Naive thymus-derived CD4-positive, alpha-beta T cell (primary cell): ENCODE data around the gene BAIAP2. TPM values are rescaled to one million over a fixed set of nuclear protein-coding genes. Genes with fewer than 3 reads are reported as not detected.

Experiments used
- ATAC-seq: fragments of 150-1000 bp; cut with Tn5 transposase; 2 replicates; pipeline ENCODE4 v1.10.0; 2021; ENCODE audit warnings: mild to moderate bottlenecking, moderate library complexity
- CTCF ChIA-PET: fragments of 350-600 bp; sonication (Branson Sonifier 250); formaldehyde crosslinking; loops from one replicate; lab custom pipeline; 2021; ENCODE audit warnings: antibody characterized with exemption; lab: Charles Lee
- POLR2A ChIA-PET: fragments of 350-600 bp; sonication (Branson Sonifier 250); formaldehyde crosslinking; loops from one replicate; lab custom pipeline; 2021; ENCODE audit warnings: antibody characterized with exemption, inconsistent platforms; lab: Charles Lee
- DNase-seq, 9 donors: peaks; one replicate each; pipeline versions ENCODE4 v3.0.0 to v3.0.0-alpha.2; 2020 to 2022; ENCODE audit warnings: mixed read lengths in 1 of 9
- H3K27ac ChIP-seq: one replicate; pipeline ENCODE4 v1.7.0; 2013; ENCODE audit warnings: mild to moderate bottlenecking, low read depth, low read length, moderate library complexity
- H3K27me3 ChIP-seq, 2 donors: one replicate each; pipeline ENCODE4 v1.7.0; 2013; ENCODE audit warnings: low read length in 2 of 2, mild to moderate bottlenecking in 2 of 2, moderate library complexity in 2 of 2; ENCODE audit not compliant: control insufficient read depth in 2 of 2, insufficient read depth in 2 of 2
- H3K36me3 ChIP-seq, 3 experiments: 1 replicate in 2 of 3; 2 replicates in 1 of 3; pipeline ENCODE4 v1.7.0; 2013; ENCODE audit warnings: low read length in 3 of 3, mild to moderate bottlenecking in 3 of 3, moderate library complexity in 1 of 3; ENCODE audit not compliant: insufficient read depth in 3 of 3, control insufficient read depth in 2 of 3
- H3K4me1 ChIP-seq, 2 donors: one replicate each; pipeline ENCODE4 v1.7.0; 2013; ENCODE audit warnings: low read length in 2 of 2, mild to moderate bottlenecking in 2 of 2, moderate library complexity in 1 of 2; ENCODE audit not compliant: control insufficient read depth in 2 of 2, insufficient read depth in 2 of 2
- H3K4me3 ChIP-seq: 2 replicates; pipeline ENCODE4 v1.7.0; 2013; ENCODE audit warnings: mild to moderate bottlenecking, low read length
- H3K9me3 ChIP-seq, 3 experiments: 1 replicate in 2 of 3; 2 replicates in 1 of 3; pipeline ENCODE4 v1.7.0; 2013; ENCODE audit warnings: low read length in 3 of 3; ENCODE audit not compliant: control insufficient read depth in 2 of 3
- H3K27ac Mint-ChIP-seq, 9 donors: one replicate each; pipeline ENCODE4 v1.8.0; 2020 to 2022; ENCODE audit warnings: mixed read lengths in 9 of 9, mild to moderate bottlenecking in 8 of 9, moderate library complexity in 5 of 9, inconsistent platforms in 2 of 9
- H3K27me3 Mint-ChIP-seq, 5 donors: one replicate each; pipeline ENCODE4 v1.8.0; 2021 to 2022; ENCODE audit warnings: mixed read lengths in 5 of 5, mild to moderate bottlenecking in 1 of 5
- H3K36me3 Mint-ChIP-seq, 5 donors: one replicate each; pipeline ENCODE4 v1.8.0; 2020 to 2022; ENCODE audit warnings: mixed read lengths in 5 of 5, mild to moderate bottlenecking in 3 of 5, inconsistent platforms in 1 of 5
- H3K4me1 Mint-ChIP-seq, 7 donors: one replicate each; pipeline ENCODE4 v1.8.0; 2020 to 2022; ENCODE audit warnings: mixed read lengths in 7 of 7, mild to moderate bottlenecking in 3 of 7, inconsistent platforms in 1 of 7
- H3K4me3 Mint-ChIP-seq, 10 donors: one replicate each; pipeline ENCODE4 v1.8.0; 2020 to 2022; ENCODE audit warnings: mild to moderate bottlenecking in 10 of 10, mixed read lengths in 10 of 10, moderate library complexity in 6 of 10, inconsistent platforms in 2 of 10
- H3K9me3 Mint-ChIP-seq, 11 donors: one replicate each; pipeline ENCODE4 v1.8.0; 2020 to 2022; ENCODE audit warnings: mixed read lengths in 11 of 11, mild to moderate bottlenecking in 4 of 11, inconsistent platforms in 1 of 11, moderate library complexity in 1 of 11
- intact Hi-C, 2 donors: fragments of 100-400 bp; cut with micrococcal nuclease; formaldehyde crosslinking; loops; one replicate each; pipeline ENCODE4 v1.15.1; 2023
- polyA plus RNA-seq, 2 donors: library from polyadenylated mRNA; unstranded; fragments of 300-500 nt; fragmentation: Illumina TruSeq; gene quantifications; one replicate each; pipeline ENCODE4 v1.2.3, GENCODE V29; 2021
- total RNA-seq, 6 experiments: library from RNA in 5 of 6; stranded (reverse) in 5 of 6; gene quantifications; 1 replicate in 5 of 6; 2 replicates in 1 of 6; pipeline ENCODE4 v1.2.3 and lab custom pipeline; 2021 to 2026

The BAIAP2 gene
- total and polyA plus RNA-seq, 7 experiments from 2014 or later, result 3.2 to 13.7 (median 7.4) TPM

DNA sequence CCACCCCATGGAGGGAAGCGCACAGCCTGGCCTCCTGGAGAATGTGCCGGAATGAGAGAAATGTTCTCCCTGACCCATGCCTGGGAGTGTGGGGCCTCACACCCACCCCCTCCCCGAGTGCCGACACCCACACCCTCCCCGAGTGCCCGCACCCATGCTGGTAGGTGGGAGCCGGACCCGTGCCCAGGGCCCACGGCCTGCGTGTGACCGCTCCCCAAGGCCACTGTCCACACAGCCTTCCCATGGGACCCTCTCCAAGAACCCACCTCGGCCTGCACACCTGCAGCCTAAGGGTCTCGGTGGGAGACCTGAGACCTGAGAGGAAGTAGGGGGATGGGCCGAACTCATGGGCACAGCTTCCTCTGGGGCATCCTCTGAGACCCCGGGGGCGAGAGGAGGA, 127.0 kb downstream of the BAIAP2 start:
- Mint-ChIP-seq H3K27ac (no peak overlapping the region), H3K4me1 (peaks cover 0 to 5% (median 0%) of the 10 kb centered on the region in 7 donors), H3K36me3 (no peaks in the 10 kb centered on the region), H3K27me3 (peaks cover 0 to 17% (median 13%) of the 10 kb centered on the region in 5 donors), H3K4me3 (no peak overlapping the region), H3K9me3 (no peaks in the 10 kb centered on the region)
- Histone ChIP-seq H3K4me1 (no peaks in the 10 kb centered on the region), H3K9me3 (no peaks in the 10 kb centered on the region), H3K27ac (no peak overlapping the region), H3K27me3 (no peaks in the 10 kb centered on the region), H3K4me3 (no peak overlapping the region), H3K36me3 (no peaks in the 10 kb centered on the region)
- DNase-seq (no peak), ATAC-seq (no peak)
- CTCF ChIA-PET, result no interaction called here
- intact Hi-C loops, result no loop called here
- POLR2A ChIA-PET, result no interaction called here

DNA sequence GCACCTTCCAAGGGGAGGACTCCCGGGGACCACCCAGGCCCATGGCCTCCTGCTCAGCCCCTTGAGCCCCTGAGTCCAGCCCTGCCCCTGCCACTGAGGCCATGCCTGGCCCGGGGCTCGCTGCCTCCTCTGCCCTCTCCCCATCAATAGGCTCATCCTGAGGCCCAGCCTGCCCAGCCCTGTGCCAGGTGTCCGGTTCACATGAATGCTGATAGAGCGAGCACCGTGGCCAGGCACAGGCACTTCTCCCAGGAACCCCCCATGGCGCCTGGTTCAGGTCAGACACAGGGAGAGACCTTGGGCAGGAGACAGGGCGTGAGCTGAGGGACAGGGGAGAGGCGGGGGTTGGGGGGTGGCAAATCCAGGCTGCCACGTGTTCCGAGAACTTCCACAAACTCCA, 127.5 kb downstream of the BAIAP2 start:
- Histone ChIP-seq H3K27me3 (no peaks in the 10 kb centered on the region), H3K4me3 (no peak overlapping the region), H3K9me3 (no peaks in the 10 kb centered on the region), H3K36me3 (no peaks in the 10 kb centered on the region), H3K4me1 (no peaks in the 10 kb centered on the region), H3K27ac (no peak overlapping the region)
- Mint-ChIP-seq H3K27ac (no peak overlapping the region), H3K4me3 (no peak overlapping the region), H3K9me3 (peaks cover 0 to 1% (median 0%) of the 10 kb centered on the region in 11 donors), H3K27me3 (peaks cover 0 to 22% (median 17%) of the 10 kb centered on the region in 5 donors), H3K4me1 (peaks cover 0 to 5% (median 0%) of the 10 kb centered on the region in 7 donors), H3K36me3 (no peaks in the 10 kb centered on the region)
- intact Hi-C loops, result no loop called here
- ATAC-seq, result no peak
- POLR2A ChIA-PET, result no interaction called here
- DNase-seq, result no peak
- CTCF ChIA-PET, result no interaction called here

DNA sequence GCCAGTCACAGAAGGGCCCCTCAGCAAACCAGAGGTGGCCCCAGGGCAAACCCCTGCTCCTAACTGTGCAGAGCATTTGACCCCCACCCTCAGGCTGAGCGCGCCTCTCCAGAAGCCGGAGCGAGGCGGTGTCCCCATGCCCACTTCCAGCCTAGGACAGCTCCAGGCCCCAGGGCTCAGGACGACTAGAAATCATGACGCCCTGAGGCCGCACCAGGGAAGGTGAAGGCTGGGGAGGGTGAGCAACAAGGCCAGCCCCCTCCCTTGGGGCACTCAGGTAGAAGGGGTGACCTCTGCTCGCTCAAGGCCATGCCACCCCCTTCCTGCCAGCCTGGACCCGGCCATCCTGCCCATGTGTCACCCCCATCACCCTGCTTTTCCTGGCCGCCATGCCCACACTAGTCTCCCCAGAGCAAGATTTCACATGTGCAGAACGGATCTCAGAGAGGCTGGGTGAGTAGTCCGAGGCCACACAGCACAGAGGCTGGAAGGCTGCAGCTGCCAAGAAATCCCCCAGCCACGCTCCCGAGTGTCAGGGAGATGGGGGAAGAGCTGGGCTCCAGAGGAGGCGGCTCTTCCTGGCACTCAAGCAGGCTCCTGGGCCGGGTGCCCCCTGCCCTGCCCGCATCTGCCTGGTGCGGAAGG, 128.2 kb downstream of the BAIAP2 start:
- DNase-seq (no peak), ATAC-seq (no peak)
- ChIA-PET CTCF (no interaction called here), POLR2A (no interaction called here)
- H3K36me3 ChIP-seq, result no peaks in the 10 kb centered on the region
- intact Hi-C loops, result no loop called here
- H3K27me3 ChIP-seq, result no peaks in the 10 kb centered on the region
- H3K4me1 ChIP-seq, result no peaks in the 10 kb centered on the region
- Mint-ChIP-seq H3K9me3 (peaks cover 0 to 1% (median 0%) of the 10 kb centered on the region in 11 donors), H3K27ac (no peak overlapping the region), H3K27me3 (peaks cover 0 to 23% (median 17%) of the 10 kb centered on the region in 5 donors), H3K4me1 (peaks cover 0 to 5% (median 0%) of the 10 kb centered on the region in 7 donors), H3K4me3 (no peak overlapping the region), H3K36me3 (no peaks in the 10 kb centered on the region)
- no peaks in the 10 kb centered on the region for H3K9me3 ChIP-seq
- no peak overlapping the region for H3K27ac ChIP-seq
- no peak overlapping the region for H3K4me3 ChIP-seq

DNA sequence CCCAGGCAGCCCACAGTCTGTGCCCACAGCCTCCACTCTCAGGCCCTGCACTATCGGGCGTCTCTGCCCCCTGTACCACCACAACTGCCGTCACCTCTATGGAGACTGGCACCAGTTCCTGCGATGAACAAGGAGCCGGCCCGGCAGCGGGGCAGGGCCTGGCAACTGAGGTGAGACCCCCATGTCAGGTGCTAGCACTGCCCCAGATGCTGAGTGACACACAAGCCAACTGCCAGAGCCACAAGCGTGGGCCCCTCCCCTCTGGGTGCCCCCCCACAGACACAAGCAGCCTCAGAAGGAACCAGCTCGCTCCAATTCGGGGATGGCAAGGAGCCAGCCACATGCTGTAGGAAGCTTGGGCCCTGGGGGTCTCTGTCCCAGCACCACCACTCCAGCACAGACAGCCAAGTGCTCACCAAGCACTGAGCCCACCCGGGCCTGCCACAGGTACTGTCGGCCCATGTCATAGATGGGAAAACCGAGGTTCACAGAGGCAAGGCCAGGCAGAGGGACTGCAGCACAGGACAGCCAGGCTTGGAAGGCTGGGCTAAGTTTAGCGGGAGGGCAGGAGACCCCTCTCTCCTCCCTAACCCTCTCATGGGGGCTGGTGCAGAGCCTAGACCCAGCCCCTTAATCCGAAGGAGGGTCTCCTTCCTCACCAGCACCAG, 128.9 kb downstream of the BAIAP2 start:
- peaks cover 0 to 23% (median 17%) of the 10 kb centered on the region in 5 donors for H3K27me3 Mint-ChIP-seq
- H3K36me3 Mint-ChIP-seq, result no peaks in the 10 kb centered on the region
- CTCF ChIA-PET, result no interaction called here
- DNase-seq (no peak), ATAC-seq (no peak)
- intact Hi-C loops, result no loop called here
- no peaks in the 10 kb centered on the region for H3K36me3 ChIP-seq
- H3K4me1 ChIP-seq, result no peaks in the 10 kb centered on the region
- H3K4me3 ChIP-seq, result no peak overlapping the region
- POLR2A ChIA-PET, result no interaction called here
- H3K27ac ChIP-seq, result no peak overlapping the region
- H3K27me3 ChIP-seq, result no peaks in the 10 kb centered on the region
- H3K4me3 Mint-ChIP-seq, result peak overlapping the region in 4 of 10 donors; percentile 12 to 76 (median 38)
- peaks cover 0 to 5% (median 0%) of the 10 kb centered on the region in 7 donors for H3K4me1 Mint-ChIP-seq
- no peaks in the 10 kb centered on the region for H3K9me3 ChIP-seq
- peaks cover 0 to 1% (median 0%) of the 10 kb centered on the region in 11 donors for H3K9me3 Mint-ChIP-seq
- no peak overlapping the region for H3K27ac Mint-ChIP-seq

DNA sequence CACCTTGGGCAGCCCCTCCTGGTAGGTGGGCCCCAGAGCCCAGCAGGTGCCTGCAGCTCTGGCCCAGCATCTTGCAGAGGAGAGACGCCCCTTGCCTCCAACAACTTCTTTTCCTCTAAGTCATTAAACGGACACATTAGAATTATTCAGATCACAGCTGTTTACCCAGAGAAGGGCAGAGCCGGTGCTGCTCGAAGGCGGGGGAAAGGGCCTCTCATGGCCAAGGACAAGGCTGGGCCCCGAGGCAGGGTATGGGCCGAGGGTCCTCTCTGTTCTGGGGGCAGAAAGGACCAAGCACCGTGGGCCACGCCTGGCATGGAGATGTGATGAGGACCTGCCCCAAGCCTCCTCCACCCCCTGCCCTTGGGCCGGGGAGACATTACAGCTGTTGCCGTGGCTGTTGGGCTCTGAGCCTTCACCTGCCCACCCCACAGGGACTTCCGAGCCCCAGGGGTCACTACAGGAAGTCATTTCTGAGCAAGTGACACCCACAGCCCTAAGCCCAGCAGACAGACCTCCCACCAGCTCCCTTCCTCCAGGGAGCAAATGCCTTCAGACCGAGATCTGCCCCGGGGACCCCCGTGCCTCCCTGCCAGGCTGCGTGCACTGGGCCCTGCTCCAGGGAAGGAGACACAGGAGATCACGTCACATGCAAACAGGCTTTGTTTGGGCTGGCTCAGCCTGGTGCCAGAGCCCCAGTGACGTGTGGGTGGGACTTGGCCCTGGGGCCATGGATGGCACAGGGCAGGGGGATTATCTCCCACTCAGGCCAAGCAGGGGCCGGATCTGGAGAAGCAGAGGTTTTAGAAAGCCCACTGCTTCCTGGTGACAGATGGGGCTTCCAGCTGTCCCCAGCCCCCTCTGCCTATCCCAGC, 129.7 kb downstream of the BAIAP2 start:
- H3K4me3 Mint-ChIP-seq, result peak overlapping the region in 6 of 10 donors; percentile 9 to 76 (median 20)

DNA sequence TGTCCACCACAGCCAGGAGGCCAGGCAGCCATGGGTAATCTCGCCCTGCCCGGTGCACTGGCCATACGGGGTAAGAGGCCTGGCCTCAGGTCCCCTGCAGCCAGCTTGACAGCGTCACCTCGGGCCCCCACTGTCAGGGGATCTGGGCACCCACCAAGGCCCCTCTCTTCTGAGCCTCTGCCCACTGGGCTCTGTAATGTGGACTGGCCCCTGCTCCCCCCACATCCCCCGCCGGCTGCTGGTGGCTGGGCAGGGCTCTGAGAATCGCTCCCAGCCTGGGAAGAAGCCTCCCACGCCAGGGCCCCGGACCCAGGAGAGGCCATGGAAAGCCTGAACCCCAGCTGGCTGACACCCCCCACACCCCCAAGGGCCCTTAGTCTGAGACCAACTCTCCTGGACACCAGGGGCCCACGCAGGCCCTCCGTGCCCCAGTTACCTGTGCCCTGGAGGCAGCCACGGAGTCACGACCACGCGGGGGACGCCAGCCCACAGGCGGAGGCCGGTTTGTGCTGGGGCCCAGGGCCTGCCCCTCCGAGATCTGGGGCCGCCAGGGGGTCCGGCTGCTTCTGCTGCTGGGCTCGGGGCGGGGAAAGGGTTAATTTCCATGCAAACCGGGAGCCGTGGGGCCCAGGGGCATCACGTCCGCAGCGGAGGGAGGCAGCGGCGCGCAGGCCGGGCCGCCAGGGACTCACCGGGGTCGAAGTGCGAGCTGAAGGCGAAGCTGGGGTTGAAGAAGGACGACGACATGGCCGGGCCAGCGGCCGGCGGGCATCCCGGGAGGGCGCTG, 130.5 kb downstream of the BAIAP2 start, which contains the start of gene PVALEF:
TSS of gene PVALEF (plus strand) at position 262 of the 787 bp plus-strand sequence. CDS start 15,720 bp downstream, outside the sequence.
- CTCF ChIA-PET, result no interaction called here
- intact Hi-C loops, result no loop called here
- Histone ChIP-seq H3K4me1 (no peaks in the 10 kb centered on the region), H3K27ac (no peak within 1 kb of the TSS), H3K4me3 (no peak within 1 kb of the TSS), H3K36me3 (no peaks in the 10 kb centered on the region), H3K9me3 (no peaks in the 10 kb centered on the region), H3K27me3 (no peaks in the 10 kb centered on the region)
- H3K36me3 Mint-ChIP-seq, result no peaks in the 10 kb centered on the region
- no peak within 1 kb of the TSS for H3K27ac Mint-ChIP-seq
- DNase-seq (no peak), ATAC-seq (no peak)
- POLR2A ChIA-PET, result no interaction called here
- peaks cover 0 to 1% (median 0%) of the 10 kb centered on the region in 11 donors for H3K9me3 Mint-ChIP-seq
- peaks cover 0 to 21% (median 17%) of the 10 kb centered on the region in 5 donors for H3K27me3 Mint-ChIP-seq
- H3K4me3 Mint-ChIP-seq, result peak within 1 kb of the TSS in 6 of 10 donors; percentile 23 to 76 (median 32)
- peaks cover 0 to 5% (median 0%) of the 10 kb centered on the region in 7 donors for H3K4me1 Mint-ChIP-seq

More for the DNA sequence above, 129.7 kb downstream of the BAIAP2 start:
- no peak overlapping the region for H3K27ac ChIP-seq
- H3K4me3 ChIP-seq, result no peak overlapping the region
- peaks cover 0 to 23% (median 17%) of the 10 kb centered on the region in 5 donors for H3K27me3 Mint-ChIP-seq
- intact Hi-C loops, result no loop called here
- H3K9me3 ChIP-seq, result no peaks in the 10 kb centered on the region
- peaks cover 0 to 1% (median 0%) of the 10 kb centered on the region in 11 donors for H3K9me3 Mint-ChIP-seq
- ATAC-seq, result no peak
- peaks cover 0 to 5% (median 0%) of the 10 kb centered on the region in 7 donors for H3K4me1 Mint-ChIP-seq
- POLR2A ChIA-PET, result no interaction called here
- no peaks in the 10 kb centered on the region for H3K36me3 Mint-ChIP-seq
- DNase-seq, result no peak
- H3K27ac Mint-ChIP-seq, result no peak overlapping the region
- CTCF ChIA-PET, result no interaction called here
- no peaks in the 10 kb centered on the region for H3K27me3 ChIP-seq
- H3K4me1 ChIP-seq, result no peaks in the 10 kb centered on the region
- H3K36me3 ChIP-seq, result no peaks in the 10 kb centered on the region
